ENCODE data around the gene APOC4. TPM values are rescaled to one million over a fixed set of nuclear protein-coding genes. Genes with fewer than 3 reads are reported as not detected.
"Not testable (repeated sequence)": the region's sequence is repeated elsewhere in the genome, so short reads cannot be mapped to it uniquely, and the experiment has no call there.

APOC4 gene
- total RNA-seq, 2 donors from 2014 or later: not detected

GRCh38 chr19:44908074-44908835 is 33.8 kb upstream of the APOC4 start:
- Mint-ChIP-seq H3K9me3 (no peaks in the 10 kb centered on the region), H3K36me3 (no peaks in the 10 kb centered on the region), H3K4me3 (no peak overlapping the region), H3K4me1 (ENCODE audit: low read depth in 2 of 2) (peaks cover 4 to 6% of the 10 kb centered on the region in 2 donors), H3K27me3 (peaks cover 8 to 16% of the 10 kb centered on the region in 2 donors), H3K27ac (no peak overlapping the region)
- no peak for ATAC-seq
- no peak for DNase-seq (ENCODE audit: low spot score)

- Mint-ChIP-seq H3K36me3 (no peaks in the 10 kb centered on the region), H3K9me3 (no peaks in the 10 kb centered on the region), H3K27me3 (peaks cover 14 to 18% of the 10 kb centered on the region in 2 donors), H3K4me1 (ENCODE audit: low read depth in 2 of 2) (peaks cover 4 to 6% of the 10 kb centered on the region in 2 donors), H3K27ac (no peak overlapping the region), H3K4me3 (no peak overlapping the region)
- DNase-seq (ENCODE audit: low spot score) (no peak), ATAC-seq (no peak)
These were observed 33.2 kb upstream of the APOC4 start for GRCh38 chr19:44908836-44909261.

DNA sequence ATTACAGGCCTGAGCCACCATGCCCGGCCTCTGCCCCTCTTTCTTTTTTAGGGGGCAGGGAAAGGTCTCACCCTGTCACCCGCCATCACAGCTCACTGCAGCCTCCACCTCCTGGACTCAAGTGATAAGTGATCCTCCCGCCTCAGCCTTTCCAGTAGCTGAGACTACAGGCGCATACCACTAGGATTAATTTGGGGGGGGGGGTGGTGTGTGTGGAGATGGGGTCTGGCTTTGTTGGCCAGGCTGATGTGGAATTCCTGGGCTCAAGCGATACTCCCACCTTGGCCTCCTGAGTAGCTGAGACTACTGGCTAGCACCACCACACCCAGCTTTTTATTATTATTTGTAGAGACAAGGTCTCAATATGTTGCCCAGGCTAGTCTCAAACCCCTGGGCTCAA is 32.3 kb upstream of the APOC4 start:
- Mint-ChIP-seq H3K4me3 (no peak overlapping the region), H3K36me3 (no peaks in the 10 kb centered on the region), H3K4me1 (ENCODE audit: low read depth in 2 of 2) (peaks cover 7 to 11% of the 10 kb centered on the region in 2 donors), H3K9me3 (no peaks in the 10 kb centered on the region), H3K27ac (no peak overlapping the region), H3K27me3 (peaks cover 20 to 22% of the 10 kb centered on the region in 2 donors)
- no peak for ATAC-seq
- DNase-seq (ENCODE audit: low spot score): no peak

- not testable (repeated sequence) for H3K4me3 Mint-ChIP-seq; H3K4me1 Mint-ChIP-seq (ENCODE audit: low read depth in 2 of 2); ATAC-seq; H3K9me3 Mint-ChIP-seq; H3K36me3 Mint-ChIP-seq; DNase-seq (ENCODE audit: low spot score); H3K27ac Mint-ChIP-seq
- peaks cover 12 to 15% of the 10 kb centered on the region in 2 donors for H3K27me3 Mint-ChIP-seq
These were observed 30.1 kb upstream of the APOC4 start for GRCh38 chr19:44911896-44912295.

DNA sequence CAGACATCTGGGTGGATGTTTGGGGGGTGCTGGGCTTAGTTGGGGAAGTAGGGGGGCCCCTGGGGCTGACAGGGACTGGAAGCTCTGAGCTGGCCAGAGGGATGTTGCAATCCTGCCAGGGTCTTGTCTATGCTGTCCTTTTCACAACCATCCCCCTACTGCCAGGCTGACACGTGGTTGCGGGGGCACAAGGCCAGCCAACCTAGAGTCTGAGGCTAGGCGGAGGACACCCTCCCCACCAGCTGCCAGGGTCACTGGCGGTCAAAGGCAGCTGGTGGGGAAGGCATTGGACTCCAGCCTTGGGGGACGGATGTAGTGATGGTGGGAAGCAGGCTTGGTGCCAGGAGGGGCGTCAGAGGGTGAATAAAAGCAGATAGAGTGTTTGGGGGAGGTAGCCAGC is 29.2 kb upstream of the APOC4 start:
- no peak for DNase-seq (ENCODE audit: low spot score)
- ATAC-seq: no peak
- Mint-ChIP-seq H3K4me1 (ENCODE audit: low read depth in 2 of 2) (peaks cover 4 to 10% of the 10 kb centered on the region in 2 donors), H3K9me3 (no peaks in the 10 kb centered on the region), H3K36me3 (no peaks in the 10 kb centered on the region), H3K27ac (no peak overlapping the region), H3K27me3 (peaks cover 12 to 15% of the 10 kb centered on the region in 2 donors), H3K4me3 (no peak overlapping the region)

- ATAC-seq; H3K9me3 Mint-ChIP-seq; H3K4me1 Mint-ChIP-seq (ENCODE audit: low read depth in 2 of 2); DNase-seq (ENCODE audit: low spot score); H3K36me3 Mint-ChIP-seq: not testable (repeated sequence)
- Mint-ChIP-seq H3K4me3 (peak overlapping the region; percentile 94), H3K27me3 (peaks cover 12 to 15% of the 10 kb centered on the region in 2 donors), H3K27ac (peak overlapping the region in 1 of 2 donors; percentile 81)
These were observed 28.3 kb upstream of the APOC4 start for GRCh38 chr19:44913512-44914432.

DNA sequence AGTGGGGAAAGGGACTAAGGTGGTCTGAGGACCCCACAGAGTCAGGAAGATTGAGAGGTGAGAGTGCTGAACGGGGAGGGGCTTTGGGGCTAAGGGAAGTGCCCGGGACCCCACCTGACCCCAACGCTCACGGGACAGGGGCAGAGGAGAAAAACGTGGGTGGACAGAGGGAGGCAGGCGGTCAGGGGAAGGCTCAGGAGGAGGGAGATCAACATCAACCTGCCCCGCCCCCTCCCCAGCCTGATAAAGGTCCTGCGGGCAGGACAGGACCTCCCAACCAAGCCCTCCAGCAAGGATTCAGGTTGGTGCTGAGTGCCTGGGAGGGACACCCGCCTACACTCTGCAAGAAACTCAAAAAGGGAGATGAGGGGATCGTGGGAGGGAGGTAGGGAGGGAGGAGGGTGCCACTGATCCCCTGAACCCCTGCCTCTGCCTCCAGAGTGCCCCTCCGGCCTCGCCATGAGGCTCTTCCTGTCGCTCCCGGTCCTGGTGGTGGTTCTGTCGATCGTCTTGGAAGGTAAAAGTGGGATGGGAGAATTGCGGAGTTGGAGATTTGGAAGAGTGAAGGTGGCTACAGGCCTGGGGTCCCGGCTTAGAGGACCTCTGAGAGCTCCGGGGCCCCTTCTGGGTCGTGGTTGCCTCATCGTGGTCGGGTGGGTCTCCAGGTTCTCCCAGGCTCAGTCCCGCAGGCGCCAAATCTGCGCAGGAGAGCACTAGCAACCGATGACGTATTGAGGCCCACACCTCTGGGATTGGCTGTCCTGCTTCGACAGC is 27.4 kb upstream of the APOC4 start, which contains the start of gene APOC1:
TSS of gene APOC1 (plus strand) at position 176 of the 774 bp plus-strand sequence. CDS start at position 460, 284 bp downstream.
- not testable (repeated sequence) for H3K9me3 Mint-ChIP-seq; H3K36me3 Mint-ChIP-seq; H3K4me1 Mint-ChIP-seq (ENCODE audit: low read depth in 2 of 2)
- peak within 1 kb of the TSS; percentile 66 to 81 for H3K27ac Mint-ChIP-seq
- ATAC-seq (peak; percentile 96 to 98), DNase-seq (ENCODE audit: low spot score) (peak; percentile 74)
- H3K27me3 Mint-ChIP-seq: peaks cover 12 to 15% of the 10 kb centered on the region in 2 donors
- peak within 1 kb of the TSS; percentile 94 for H3K4me3 Mint-ChIP-seq

DNA sequence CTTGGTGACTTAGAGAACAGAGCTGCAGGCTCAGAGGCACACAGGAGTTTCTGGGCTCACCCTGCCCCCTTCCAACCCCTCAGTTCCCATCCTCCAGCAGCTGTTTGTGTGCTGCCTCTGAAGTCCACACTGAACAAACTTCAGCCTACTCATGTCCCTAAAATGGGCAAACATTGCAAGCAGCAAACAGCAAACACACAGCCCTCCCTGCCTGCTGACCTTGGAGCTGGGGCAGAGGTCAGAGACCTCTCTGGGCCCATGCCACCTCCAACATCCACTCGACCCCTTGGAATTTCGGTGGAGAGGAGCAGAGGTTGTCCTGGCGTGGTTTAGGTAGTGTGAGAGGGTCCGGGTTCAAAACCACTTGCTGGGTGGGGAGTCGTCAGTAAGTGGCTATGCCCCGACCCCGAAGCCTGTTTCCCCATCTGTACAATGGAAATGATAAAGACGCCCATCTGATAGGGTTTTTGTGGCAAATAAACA is 17.8 kb upstream of the APOC4 start:
- Mint-ChIP-seq H3K27ac (no peak overlapping the region), H3K27me3 (peaks cover 8 to 16% of the 10 kb centered on the region in 2 donors), H3K4me3 (no peak overlapping the region), H3K9me3 (no peaks in the 10 kb centered on the region), H3K4me1 (ENCODE audit: low read depth in 2 of 2) (peaks cover 5 to 10% of the 10 kb centered on the region in 2 donors), H3K36me3 (no peaks in the 10 kb centered on the region)
- ATAC-seq (no peak), DNase-seq (ENCODE audit: low spot score) (no peak)

- H3K4me3 Mint-ChIP-seq: no peak overlapping the region
- no peak for ATAC-seq
- no peaks in the 10 kb centered on the region for H3K36me3 Mint-ChIP-seq
- no peak for DNase-seq (ENCODE audit: low spot score)
- no peaks in the 10 kb centered on the region for H3K9me3 Mint-ChIP-seq
- H3K27me3 Mint-ChIP-seq: peaks cover 17 to 21% of the 10 kb centered on the region in 2 donors
- peaks cover 5 to 10% of the 10 kb centered on the region in 2 donors for H3K4me1 Mint-ChIP-seq (ENCODE audit: low read depth in 2 of 2)
- H3K27ac Mint-ChIP-seq: no peak overlapping the region
These were observed 16.7 kb upstream of the APOC4 start for GRCh38 chr19:44925114-44925891.

DNA sequence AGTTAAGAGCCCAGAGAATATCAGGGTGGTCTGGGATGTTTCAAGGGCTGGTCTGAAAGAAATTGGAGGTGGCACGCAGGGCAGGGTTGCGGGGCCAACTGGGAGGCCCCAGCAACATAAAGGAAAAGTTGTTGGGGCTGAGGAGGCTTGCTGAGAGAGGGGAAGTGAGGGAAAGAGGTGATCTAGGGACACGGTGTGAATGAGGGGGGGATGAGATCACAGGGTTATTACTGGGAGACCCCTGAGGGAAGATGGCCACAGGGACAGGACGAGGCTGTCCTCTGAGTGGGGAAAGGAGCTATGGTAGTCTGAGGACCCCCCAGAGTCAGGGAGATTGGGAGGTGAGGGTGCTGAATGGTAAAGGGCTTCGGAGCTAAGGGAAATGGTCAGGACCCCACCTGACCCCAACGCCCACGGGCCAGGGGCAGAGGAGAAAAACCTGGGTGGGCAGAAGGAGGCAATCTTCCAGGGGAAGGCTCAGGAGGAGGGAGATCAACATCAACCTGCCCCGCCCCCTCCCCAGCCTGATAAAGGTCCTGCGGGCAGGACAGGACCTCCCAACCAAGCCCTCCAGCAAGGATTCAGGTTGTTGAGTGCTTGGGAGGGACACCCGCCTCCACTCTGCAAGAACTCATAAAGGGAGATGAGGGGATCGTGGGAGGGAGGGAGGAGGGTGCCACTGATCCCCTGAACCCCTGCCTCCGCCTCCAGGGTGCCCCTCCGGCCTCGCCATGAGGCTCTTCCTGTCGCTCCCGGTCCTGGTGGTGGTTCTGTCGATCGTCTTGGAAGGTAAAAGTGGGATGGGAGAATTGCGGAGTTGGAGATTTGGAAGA is 15.6 kb upstream of the APOC4 start:
- Mint-ChIP-seq H3K27me3 (peaks cover 17 to 21% of the 10 kb centered on the region in 2 donors), H3K4me3 (peak overlapping the region; percentile 28)
- H3K36me3 Mint-ChIP-seq; H3K9me3 Mint-ChIP-seq; H3K4me1 Mint-ChIP-seq (ENCODE audit: low read depth in 2 of 2); DNase-seq (ENCODE audit: low spot score); ATAC-seq; H3K27ac Mint-ChIP-seq: not testable (repeated sequence)

GRCh38 chr19:44927746-44928145 is 14.3 kb upstream of the APOC4 start:
- no peak for DNase-seq (ENCODE audit: low spot score)
- Mint-ChIP-seq H3K4me1 (ENCODE audit: low read depth in 2 of 2) (peaks cover 5 to 10% of the 10 kb centered on the region in 2 donors), H3K4me3 (no peak overlapping the region), H3K27ac (no peak overlapping the region), H3K9me3 (no peaks in the 10 kb centered on the region), H3K27me3 (peaks cover 17 to 21% of the 10 kb centered on the region in 2 donors), H3K36me3 (no peaks in the 10 kb centered on the region)
- no peak for ATAC-seq

DNA sequence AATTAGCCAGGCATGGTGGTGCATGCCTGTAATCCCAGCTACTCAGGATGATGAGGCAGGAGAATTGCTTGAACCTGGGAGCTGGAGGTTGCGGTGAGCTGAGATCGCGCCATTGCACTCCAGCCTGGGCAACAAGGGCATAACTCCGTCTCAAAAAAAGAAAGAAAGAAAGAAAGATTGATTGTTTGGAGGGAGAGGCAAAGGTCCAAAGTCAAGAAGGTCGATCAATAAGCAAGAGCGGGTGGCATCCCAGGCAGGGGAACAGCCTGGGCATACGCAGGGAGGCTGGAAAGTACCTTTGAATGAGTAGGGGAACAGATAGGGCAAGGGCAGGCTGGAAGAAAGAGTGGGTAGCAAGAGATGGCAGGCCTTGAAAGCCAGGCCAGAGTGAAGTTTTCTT is 11.9 kb upstream of the APOC4 start:
- no peak overlapping the region for H3K27ac Mint-ChIP-seq
- H3K27me3 Mint-ChIP-seq: peaks cover 17 to 21% of the 10 kb centered on the region in 2 donors
- peaks cover 5 to 9% of the 10 kb centered on the region in 2 donors for H3K4me1 Mint-ChIP-seq (ENCODE audit: low read depth in 2 of 2)
- H3K4me3 Mint-ChIP-seq: no peak overlapping the region
- DNase-seq (ENCODE audit: low spot score): no peak
- no peak for ATAC-seq
- no peaks in the 10 kb centered on the region for H3K36me3 Mint-ChIP-seq
- no peaks in the 10 kb centered on the region for H3K9me3 Mint-ChIP-seq

Data from natural killer cell treated with Interleukin-12 subunit alpha and Interleukin-12 subunit beta and Interleukin-15 and Interleukin-18, amount 100 ng/mL, for 72 hours (primary cell).